ENCODE data around the gene OR2T2. TPM values are rescaled to one million over a fixed set of nuclear protein-coding genes. Genes with fewer than 3 reads are reported as not detected.
"Not testable (repeated sequence)": the region's sequence is repeated elsewhere in the genome, so short reads cannot be mapped to it uniquely, and the experiment has no call there.

OR2T2 gene, protein sequence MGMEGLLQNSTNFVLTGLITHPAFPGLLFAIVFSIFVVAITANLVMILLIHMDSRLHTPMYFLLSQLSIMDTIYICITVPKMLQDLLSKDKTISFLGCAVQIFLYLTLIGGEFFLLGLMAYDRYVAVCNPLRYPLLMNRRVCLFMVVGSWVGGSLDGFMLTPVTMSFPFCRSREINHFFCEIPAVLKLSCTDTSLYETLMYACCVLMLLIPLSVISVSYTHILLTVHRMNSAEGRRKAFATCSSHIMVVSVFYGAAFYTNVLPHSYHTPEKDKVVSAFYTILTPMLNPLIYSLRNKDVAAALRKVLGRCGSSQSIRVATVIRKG
- total RNA-seq (not detected), total RNA-seq (0 to 0.12 (median 0) reads per million in 172 experiments)
- polyA plus RNA-seq (2013, experiment 1 of 2) = 0.03 TPM
- 0.01 TPM for polyA plus RNA-seq (2013, experiment 2 of 2)

DNA sequence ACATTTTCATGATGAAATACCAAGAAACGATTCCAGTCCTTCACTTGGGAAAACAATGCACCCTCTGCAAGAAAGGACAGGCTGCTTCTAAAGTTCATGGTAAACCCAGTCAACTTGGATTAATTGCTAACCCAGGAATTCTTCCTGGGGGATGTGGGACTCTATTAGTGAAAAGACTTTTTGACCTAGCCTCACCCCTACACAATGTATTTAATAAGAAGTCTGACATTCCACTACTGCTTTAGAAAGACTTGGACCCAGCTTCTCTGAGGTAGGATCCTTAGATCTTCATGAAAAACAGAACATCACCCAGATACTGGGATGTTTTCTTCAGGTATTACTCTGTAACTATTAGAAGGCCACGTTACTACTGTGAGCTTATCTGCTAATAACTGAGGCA is at the start of gene OR2T2:
TSS of gene OR2T2 (plus strand) at position 239 of the 400 bp plus-strand sequence. CDS start 7,161 bp downstream, outside the sequence.
- H3K27me3 ChIP-seq (ENCODE audit: control insufficient read depth in 1 of 2, insufficient read depth in 2 of 2, low read length in 2 of 2); H3K27me3 Mint-ChIP-seq; H3K27ac Mint-ChIP-seq; H3K4me1 Mint-ChIP-seq (ENCODE audit: low read depth); intact Hi-C loops (cut with DNase I, micrococcal nuclease); H3K27ac ChIP-seq (ENCODE audit: low read depth in 1 of 2, low read length in 2 of 2); H3K9me3 ChIP-seq (ENCODE audit: control insufficient read depth in 1 of 2, insufficient read depth in 1 of 2, low read length in 2 of 2); H3K36me3 ChIP-seq (ENCODE audit: insufficient read depth, low read length); H3K4me3 ChIP-seq (ENCODE audit: low read length); CTCF ChIA-PET; H3K36me3 Mint-ChIP-seq (ENCODE audit: low read depth); DNase-seq; H3K4me3 Mint-ChIP-seq; POLR2A ChIA-PET; H3K9me3 Mint-ChIP-seq; H3K4me1 ChIP-seq (ENCODE audit: insufficient read depth, low read length); ATAC-seq (ENCODE audit: poor library complexity): not testable (repeated sequence)

GRCh38 chr1:248402748-248403147 is 42.7 kb upstream of the OR2T2 start, which contains the start of gene OR2T1:
Gene OR2T1, plus strand, starts transcription at chr1:248403048. Its CDS starts 3,100 bp downstream, at chr1:248406148.
- ChIA-PET CTCF (no interaction called here), POLR2A (no interaction called here)
- Mint-ChIP-seq H3K4me3 (no peak within 1 kb of the TSS), H3K27ac (no peak within 1 kb of the TSS), H3K4me1 (ENCODE audit: low read depth) (no peaks in the 10 kb centered on the region), H3K36me3 (ENCODE audit: low read depth) (no peaks in the 10 kb centered on the region), H3K9me3 (no peaks in the 10 kb centered on the region), H3K27me3 (no peaks in the 10 kb centered on the region)
- H3K9me3 ChIP-seq (ENCODE audit: control insufficient read depth in 1 of 2, insufficient read depth in 1 of 2, low read length in 2 of 2) = no peaks in the 10 kb centered on the region
- DNase-seq = no peak
- TF ChIP-seq CTCF (IDR thresholded peaks at IDR 0.05) = no peak
- H3K4me3 ChIP-seq (ENCODE audit: low read length) = no peak within 1 kb of the TSS
- ATAC-seq (ENCODE audit: poor library complexity) = no peak
- H3K4me1 ChIP-seq (ENCODE audit: insufficient read depth, low read length) = no peaks in the 10 kb centered on the region
- H3K27me3 ChIP-seq (ENCODE audit: control insufficient read depth in 1 of 2, insufficient read depth in 2 of 2, low read length in 2 of 2) = no peaks in the 10 kb centered on the region
- H3K27ac ChIP-seq (ENCODE audit: low read depth in 1 of 2, low read length in 2 of 2) = no peak within 1 kb of the TSS
- no peaks in the 10 kb centered on the region for H3K36me3 ChIP-seq (ENCODE audit: insufficient read depth, low read length)
- intact Hi-C loops (cut with DNase I, micrococcal nuclease) = loop anchor here (5.0 kb wide), 1 partner anchor 405 kb away; no protein-coding TSS in a partner anchor

DNA sequence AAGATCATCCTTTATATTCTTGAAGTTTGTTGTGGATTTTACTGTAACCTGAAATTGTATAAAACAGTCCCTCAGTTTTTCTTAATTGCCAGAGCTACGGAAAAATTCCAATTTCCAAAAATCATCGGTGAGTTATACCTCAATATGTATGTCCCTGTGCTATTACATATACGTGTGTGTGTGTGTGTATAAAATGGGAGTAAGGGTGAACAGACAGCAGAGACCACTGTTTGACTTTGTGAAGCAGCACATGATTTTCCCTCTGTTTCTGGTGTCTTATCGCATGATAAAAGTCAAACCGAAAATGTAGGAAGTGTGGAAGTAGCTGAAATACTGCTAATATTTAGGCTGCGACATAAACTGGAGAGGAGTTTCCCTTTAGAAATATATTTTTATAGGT is 41.4 kb upstream of the OR2T2 start:
- H3K27ac ChIP-seq (ENCODE audit: low read depth in 1 of 2, low read length in 2 of 2) = no peak overlapping the region
- H3K4me3 ChIP-seq (ENCODE audit: low read length) = no peak overlapping the region
- no peaks in the 10 kb centered on the region for H3K36me3 ChIP-seq (ENCODE audit: insufficient read depth, low read length)
- no peak for TF ChIP-seq CTCF (IDR thresholded peaks at IDR 0.05)
- no peaks in the 10 kb centered on the region for H3K9me3 ChIP-seq (ENCODE audit: control insufficient read depth in 1 of 2, insufficient read depth in 1 of 2, low read length in 2 of 2)
- intact Hi-C loops (cut with DNase I, micrococcal nuclease) = loop anchor here (5.0 kb wide), 1 partner anchor 403 kb away; no protein-coding TSS in a partner anchor
- no peaks in the 10 kb centered on the region for H3K27me3 ChIP-seq (ENCODE audit: control insufficient read depth in 1 of 2, insufficient read depth in 2 of 2, low read length in 2 of 2)
- H3K4me3 Mint-ChIP-seq = no peak overlapping the region
- H3K4me1 Mint-ChIP-seq (ENCODE audit: low read depth) = no peaks in the 10 kb centered on the region
- H3K36me3 Mint-ChIP-seq (ENCODE audit: low read depth) = no peaks in the 10 kb centered on the region
- no peaks in the 10 kb centered on the region for H3K4me1 ChIP-seq (ENCODE audit: insufficient read depth, low read length)
- CTCF ChIA-PET = interaction anchor here (1.8 kb wide), 1 partner anchor 403 kb away, joined by 5 read pairs; no protein-coding TSS in a partner anchor
- no peak overlapping the region for H3K27ac Mint-ChIP-seq
- no peaks in the 10 kb centered on the region for H3K27me3 Mint-ChIP-seq
- peak in 3 of 14 experiments; percentile 11 to 37 (median 15) for DNase-seq
- POLR2A ChIA-PET = no interaction called here
- H3K9me3 Mint-ChIP-seq = no peaks in the 10 kb centered on the region
- ATAC-seq (ENCODE audit: poor library complexity) = no peak

All from CD4-positive, alpha-beta T cell (primary cell).